ENCODE data around the gene PRKCA. TPM values are rescaled to one million over a fixed set of nuclear protein-coding genes. Genes with fewer than 3 reads are reported as not detected.

Gene PRKCA
- total RNA-seq, 1 donor from 2014 or later, result 2.2 TPM

- Mint-ChIP-seq H3K27ac (no peak overlapping the region), H3K4me1 (peaks cover 4% of the 10 kb centered on the region), H3K4me3 (no peak overlapping the region), H3K27me3 (peaks cover 1% of the 10 kb centered on the region), H3K36me3 (ENCODE audit: low read depth) (no peaks in the 10 kb centered on the region), H3K9me3 (peaks cover 18% of the 10 kb centered on the region)
- ChIA-PET CTCF (no interaction called here), POLR2A (no interaction called here)
- intact Hi-C loops (cut with micrococcal nuclease), result no loop called here
- no peak for DNase-seq
- no peak for ATAC-seq (ENCODE audit: low read depth)
- TF ChIP-seq, protein P1, sequence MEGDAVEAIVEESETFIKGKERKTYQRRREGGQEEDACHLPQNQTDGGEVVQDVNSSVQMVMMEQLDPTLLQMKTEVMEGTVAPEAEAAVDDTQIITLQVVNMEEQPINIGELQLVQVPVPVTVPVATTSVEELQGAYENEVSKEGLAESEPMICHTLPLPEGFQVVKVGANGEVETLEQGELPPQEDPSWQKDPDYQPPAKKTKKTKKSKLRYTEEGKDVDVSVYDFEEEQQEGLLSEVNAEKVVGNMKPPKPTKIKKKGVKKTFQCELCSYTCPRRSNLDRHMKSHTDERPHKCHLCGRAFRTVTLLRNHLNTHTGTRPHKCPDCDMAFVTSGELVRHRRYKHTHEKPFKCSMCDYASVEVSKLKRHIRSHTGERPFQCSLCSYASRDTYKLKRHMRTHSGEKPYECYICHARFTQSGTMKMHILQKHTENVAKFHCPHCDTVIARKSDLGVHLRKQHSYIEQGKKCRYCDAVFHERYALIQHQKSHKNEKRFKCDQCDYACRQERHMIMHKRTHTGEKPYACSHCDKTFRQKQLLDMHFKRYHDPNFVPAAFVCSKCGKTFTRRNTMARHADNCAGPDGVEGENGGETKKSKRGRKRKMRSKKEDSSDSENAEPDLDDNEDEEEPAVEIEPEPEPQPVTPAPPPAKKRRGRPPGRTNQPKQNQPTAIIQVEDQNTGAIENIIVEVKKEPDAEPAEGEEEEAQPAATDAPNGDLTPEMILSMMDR (IDR thresholded peaks at IDR 0.05), result no peak
These were observed 241.1 kb downstream of the PRKCA start for GRCh38 chr17:66543526-66543925.

- POLR2A ChIA-PET, result no interaction called here
- DNase-seq (no peak), ATAC-seq (ENCODE audit: low read depth) (no peak)
- H3K4me1 Mint-ChIP-seq, result peaks cover 4% of the 10 kb centered on the region
- TF ChIP-seq, protein P1 (IDR thresholded peaks at IDR 0.05), result no peak
- no peak overlapping the region for H3K4me3 Mint-ChIP-seq
- intact Hi-C loops (cut with micrococcal nuclease), result no loop called here
- H3K9me3 Mint-ChIP-seq, result peaks cover 18% of the 10 kb centered on the region
- peaks cover 1% of the 10 kb centered on the region for H3K27me3 Mint-ChIP-seq
- H3K36me3 Mint-ChIP-seq (ENCODE audit: low read depth), result no peaks in the 10 kb centered on the region
- CTCF ChIA-PET, result no interaction called here
- H3K27ac Mint-ChIP-seq, result no peak overlapping the region
These were observed 243.5 kb downstream of the PRKCA start for GRCh38 chr17:66545918-66546317.

- no peak overlapping the region for H3K27ac Mint-ChIP-seq
- H3K4me3 Mint-ChIP-seq, result no peak overlapping the region
- ChIA-PET CTCF (no interaction called here), POLR2A (no interaction called here)
- H3K9me3 Mint-ChIP-seq, result peaks cover 18% of the 10 kb centered on the region
- peaks cover 1% of the 10 kb centered on the region for H3K4me1 Mint-ChIP-seq
- intact Hi-C loops (cut with micrococcal nuclease), result no loop called here
- TF ChIP-seq, protein P1 (IDR thresholded peaks at IDR 0.05), result no peak
- no peak for DNase-seq
- ATAC-seq (ENCODE audit: low read depth), result no peak
- no peaks in the 10 kb centered on the region for H3K27me3 Mint-ChIP-seq
- H3K36me3 Mint-ChIP-seq (ENCODE audit: low read depth), result no peaks in the 10 kb centered on the region
These were observed 244.9 kb downstream of the PRKCA start for GRCh38 chr17:66547151-66547865.

- DNase-seq (no peak), ATAC-seq (ENCODE audit: low read depth) (no peak)
- ChIA-PET CTCF (no interaction called here), POLR2A (no interaction called here)
- Mint-ChIP-seq H3K4me1 (no peaks in the 10 kb centered on the region), H3K27ac (no peak overlapping the region), H3K4me3 (no peak overlapping the region), H3K9me3 (peaks cover 18% of the 10 kb centered on the region), H3K27me3 (no peaks in the 10 kb centered on the region), H3K36me3 (ENCODE audit: low read depth) (no peaks in the 10 kb centered on the region)
- TF ChIP-seq, protein P1 (IDR thresholded peaks at IDR 0.05), result no peak
- intact Hi-C loops (cut with micrococcal nuclease), result no loop called here
These were observed 245.7 kb downstream of the PRKCA start for GRCh38 chr17:66548158-66548557.

DNA sequence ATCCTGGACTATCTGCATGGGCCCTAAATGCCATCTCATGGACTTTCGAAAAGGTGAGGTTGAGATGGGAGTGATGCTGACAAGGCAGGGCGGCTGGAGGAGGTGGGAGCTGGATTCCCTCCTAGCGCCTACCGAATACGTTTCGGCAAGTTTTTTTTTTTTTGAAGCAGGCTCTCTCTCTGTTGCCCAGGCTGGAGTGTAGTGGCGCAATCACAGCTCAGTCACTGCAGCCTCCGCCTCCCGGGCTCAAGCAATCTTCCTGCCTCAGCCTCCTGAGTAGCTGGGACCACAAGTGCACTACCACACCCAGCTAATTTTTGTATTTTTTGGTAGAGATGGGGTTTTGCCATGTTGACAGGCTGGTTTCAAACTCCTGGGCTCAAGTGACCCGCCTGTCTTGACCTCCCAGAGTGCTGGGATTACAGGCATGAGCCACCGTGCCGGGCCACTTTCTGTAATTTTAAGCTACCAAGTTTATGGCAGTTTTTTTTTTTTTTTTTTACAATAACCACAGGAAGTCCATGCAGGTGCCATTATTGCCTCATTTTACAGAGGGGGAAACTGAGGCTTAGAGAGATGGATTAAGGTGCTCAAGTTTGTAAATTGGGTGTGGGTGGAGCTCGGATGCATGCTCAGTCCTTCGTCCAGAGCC is 246.4 kb downstream of the PRKCA start:
- TF ChIP-seq, protein P1 (IDR thresholded peaks at IDR 0.05), result no peak
- Mint-ChIP-seq H3K36me3 (ENCODE audit: low read depth) (no peaks in the 10 kb centered on the region), H3K4me3 (no peak overlapping the region), H3K27ac (no peak overlapping the region), H3K9me3 (peaks cover 18% of the 10 kb centered on the region), H3K4me1 (no peaks in the 10 kb centered on the region), H3K27me3 (no peaks in the 10 kb centered on the region)
- intact Hi-C loops (cut with micrococcal nuclease), result no loop called here
- POLR2A ChIA-PET, result no interaction called here
- no peak for DNase-seq
- CTCF ChIA-PET, result no interaction called here
- no peak for ATAC-seq (ENCODE audit: low read depth)
